GM15510 (cell line): ENCODE data around the gene C2orf49.

Experiments used
- POLR2A ChIP-seq: IDR thresholded peaks from 3 replicates; pipeline ENCODE4 v1.6.1; 2011; ENCODE audit warnings: borderline replicate concordance; ENCODE audit not compliant: insufficient read length; ENCODE audit errors: extremely low read depth

The C2orf49 gene

GRCh38 chr2:105308382-105309146, 28.8 kb upstream of the C2orf49 start:
- TF ChIP-seq POLR2A, result no peak

- TF ChIP-seq POLR2A, result no peak
These were observed 28.2 kb upstream of the C2orf49 start for GRCh38 chr2:105309147-105309545.

GRCh38 chr2:105313877-105314276, 23.5 kb upstream of the C2orf49 start:
- no peak for TF ChIP-seq POLR2A

- no peak for TF ChIP-seq POLR2A
These were observed 22.0 kb upstream of the C2orf49 start for GRCh38 chr2:105315314-105315713.

- TF ChIP-seq POLR2A, result no peak
These were observed 19.4 kb upstream of the C2orf49 start for GRCh38 chr2:105317937-105318336.

GRCh38 chr2:105320651-105321215, 16.6 kb upstream of the C2orf49 start:
- TF ChIP-seq POLR2A, result no peak

- no peak for TF ChIP-seq POLR2A
These were observed 15.3 kb upstream of the C2orf49 start for GRCh38 chr2:105321875-105322646.

- no peak for TF ChIP-seq POLR2A
These were observed 14.2 kb upstream of the C2orf49 start for GRCh38 chr2:105323111-105323510.

- TF ChIP-seq POLR2A, result no peak
These were observed 13.2 kb upstream of the C2orf49 start for GRCh38 chr2:105324101-105324500.

- no peak for TF ChIP-seq POLR2A
These were observed 12.6 kb upstream of the C2orf49 start for GRCh38 chr2:105324732-105325131.

GRCh38 chr2:105325389-105325963, 11.9 kb upstream of the C2orf49 start:
- TF ChIP-seq POLR2A, result no peak

- no peak for TF ChIP-seq POLR2A
These were observed 9.7 kb upstream of the C2orf49 start for GRCh38 chr2:105327690-105328089.

- no peak for TF ChIP-seq POLR2A
These were observed 8.8 kb upstream of the C2orf49 start for GRCh38 chr2:105328281-105329196.

- TF ChIP-seq POLR2A, result no peak
These were observed 8.2 kb upstream of the C2orf49 start for GRCh38 chr2:105329197-105329554.
